Measurements from ENCODE around the gene ZNF697.
"Not testable (repeated sequence)": the region's sequence is repeated elsewhere in the genome, so short reads cannot be mapped to it uniquely, and the experiment has no call there.

Gene ZNF697

GRCh38 chr1:119621705-119622104, 26.4 kb downstream of the ZNF697 start:
- Histone ChIP-seq H3K27me3 (no peaks in the 10 kb centered on the region), H3K36me3 (peaks cover 33% of the 10 kb centered on the region), H3K4me3 (no peak overlapping the region), H4K20me1 (no peaks in the 10 kb centered on the region), H3K9ac (no peak overlapping the region), H3K4me1 (no peaks in the 10 kb centered on the region), H3K27ac (no peak overlapping the region), H3K4me2 (no peak overlapping the region), H3K9me3 (peaks cover 18% of the 10 kb centered on the region)
- no peak for TF ChIP-seq Cebpa-rat (IDR thresholded peaks at IDR 0.05)

GRCh38 chr1:119617751-119618691, 30.0 kb downstream of the ZNF697 start:
- Histone ChIP-seq H3K36me3 (peaks cover 6% of the 10 kb centered on the region), H3K27me3 (no peaks in the 10 kb centered on the region), H4K20me1 (no peaks in the 10 kb centered on the region), H3K27ac (no peak overlapping the region), H3K4me2 (no peak overlapping the region), H3K4me1 (no peaks in the 10 kb centered on the region), H3K4me3 (no peak overlapping the region), H3K9ac (no peak overlapping the region), H3K9me3 (peaks cover 8% of the 10 kb centered on the region)
- no peak for TF ChIP-seq Cebpa-rat (IDR thresholded peaks at IDR 0.05)

DNA sequence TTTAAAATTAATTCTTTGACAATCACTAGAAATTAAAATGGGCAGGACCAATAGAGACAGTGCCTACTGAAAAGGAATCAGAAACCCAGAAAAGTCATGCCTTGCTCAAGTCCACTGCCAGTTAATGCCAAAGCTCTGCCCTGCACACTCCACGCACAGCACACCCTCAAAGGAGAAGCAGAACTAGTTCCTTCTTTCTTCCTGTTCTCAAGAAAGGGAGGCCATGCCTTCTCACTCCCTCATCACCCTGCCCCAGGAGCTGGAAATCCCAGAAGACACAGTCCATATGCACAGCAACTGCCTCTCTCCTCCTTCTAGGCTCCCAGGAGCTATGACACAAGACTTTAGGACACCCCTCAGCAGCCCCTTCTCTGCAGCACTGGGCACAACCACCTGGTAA, 31.3 kb downstream of the ZNF697 start:
- not testable (repeated sequence) for H3K9ac ChIP-seq, H3K9me3 ChIP-seq, H3K27me3 ChIP-seq, H3K27ac ChIP-seq, H3K4me3 ChIP-seq, H3K4me1 ChIP-seq, H3K4me2 ChIP-seq, H3K36me3 ChIP-seq, H4K20me1 ChIP-seq

GRCh38 chr1:119615100-119615499, 33.0 kb downstream of the ZNF697 start:
- H3K9ac ChIP-seq, H4K20me1 ChIP-seq, H3K36me3 ChIP-seq, H3K4me2 ChIP-seq, H3K27me3 ChIP-seq, H3K9me3 ChIP-seq, H3K4me3 ChIP-seq, H3K4me1 ChIP-seq, H3K27ac ChIP-seq: not testable (repeated sequence)

GRCh38 chr1:119613769-119614720, 34.0 kb downstream of the ZNF697 start:
- no peaks in the 10 kb centered on the region for H3K4me1 ChIP-seq
- no peaks in the 10 kb centered on the region for H4K20me1 ChIP-seq
- H3K9me3 ChIP-seq, result no peaks in the 10 kb centered on the region
- H3K9ac ChIP-seq, result no peak overlapping the region
- no peak overlapping the region for H3K4me3 ChIP-seq
- H3K27ac ChIP-seq, result no peak overlapping the region
- H3K36me3 ChIP-seq, result no peaks in the 10 kb centered on the region
- no peak for TF ChIP-seq Cebpa-rat (IDR thresholded peaks at IDR 0.05)
- no peak overlapping the region for H3K4me2 ChIP-seq
- no peaks in the 10 kb centered on the region for H3K27me3 ChIP-seq

GRCh38 chr1:119611701-119612113, 36.4 kb downstream of the ZNF697 start:
- Histone ChIP-seq H3K36me3 (no peaks in the 10 kb centered on the region), H3K9ac (no peak overlapping the region), H3K4me1 (no peaks in the 10 kb centered on the region), H3K27me3 (no peaks in the 10 kb centered on the region), H3K4me2 (no peak overlapping the region), H4K20me1 (no peaks in the 10 kb centered on the region), H3K4me3 (no peak overlapping the region), H3K27ac (no peak overlapping the region), H3K9me3 (no peaks in the 10 kb centered on the region)
- TF ChIP-seq Cebpa-rat (IDR thresholded peaks at IDR 0.05), result no peak

- not testable (repeated sequence) for H3K36me3 ChIP-seq, H3K4me1 ChIP-seq, H3K4me2 ChIP-seq, H3K27ac ChIP-seq, H3K9ac ChIP-seq, H4K20me1 ChIP-seq, H3K27me3 ChIP-seq, H3K4me3 ChIP-seq, H3K9me3 ChIP-seq
Observed at GRCh38 chr1:119608816-119609215, 39.2 kb downstream of the ZNF697 start.

GRCh38 chr1:119607087-119607807, 40.8 kb downstream of the ZNF697 start:
- H3K4me3 ChIP-seq, H4K20me1 ChIP-seq, H3K4me1 ChIP-seq, H3K27ac ChIP-seq, H3K9ac ChIP-seq, H3K4me2 ChIP-seq, H3K36me3 ChIP-seq, H3K27me3 ChIP-seq, H3K9me3 ChIP-seq: not testable (repeated sequence)

DNA sequence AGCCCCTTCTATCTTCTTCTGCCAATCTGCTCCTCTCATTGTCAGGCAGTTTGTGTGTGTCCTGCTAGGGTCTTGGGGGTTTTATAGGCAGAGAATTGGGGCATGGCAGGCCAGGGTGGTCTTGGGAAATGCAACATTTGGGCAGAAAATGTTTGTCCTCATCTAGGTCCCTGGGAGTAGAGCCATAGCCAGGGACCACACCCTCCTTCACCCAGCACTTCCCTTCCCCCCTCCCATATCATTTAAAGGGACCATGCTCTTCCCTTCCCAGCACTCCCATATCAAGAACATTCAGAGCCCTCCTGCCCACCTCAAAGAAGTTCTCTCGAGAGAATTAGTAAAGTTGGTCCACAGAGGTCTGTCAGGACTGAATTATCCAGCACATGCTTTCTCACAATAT, 41.7 kb downstream of the ZNF697 start:
- H3K27ac ChIP-seq, result no peak overlapping the region
- no peak overlapping the region for H3K4me3 ChIP-seq
- H3K36me3 ChIP-seq, result no peaks in the 10 kb centered on the region
- H3K4me1 ChIP-seq, result no peaks in the 10 kb centered on the region
- no peak overlapping the region for H3K9ac ChIP-seq
- TF ChIP-seq Cebpa-rat (IDR thresholded peaks at IDR 0.05), result no peak
- no peak overlapping the region for H3K4me2 ChIP-seq
- no peaks in the 10 kb centered on the region for H3K9me3 ChIP-seq
- no peaks in the 10 kb centered on the region for H4K20me1 ChIP-seq
- H3K27me3 ChIP-seq, result no peaks in the 10 kb centered on the region

DNA sequence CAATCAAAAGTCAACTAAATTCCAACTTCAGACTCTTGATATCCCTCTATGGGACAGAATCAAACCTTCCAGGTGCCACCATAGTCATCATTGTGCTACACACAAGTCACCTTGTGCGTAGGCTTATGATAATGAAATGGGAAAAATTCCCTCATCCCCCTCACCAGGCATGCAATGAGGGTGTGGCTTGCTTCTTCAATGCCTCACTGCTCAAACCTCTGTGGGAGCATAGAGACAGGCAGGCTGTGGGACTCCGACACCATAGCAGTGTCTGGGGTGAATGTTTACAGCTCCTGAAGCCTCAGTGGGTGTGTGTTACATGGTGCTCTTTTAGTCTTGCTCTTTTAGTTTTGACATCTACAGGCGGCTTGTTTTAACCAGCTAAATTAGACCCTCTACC, 42.4 kb downstream of the ZNF697 start:
- no peak for TF ChIP-seq Cebpa-rat (IDR thresholded peaks at IDR 0.05)
- no peaks in the 10 kb centered on the region for H3K27me3 ChIP-seq
- H3K9ac ChIP-seq, result no peak overlapping the region
- no peaks in the 10 kb centered on the region for H4K20me1 ChIP-seq
- H3K4me3 ChIP-seq, result no peak overlapping the region
- no peaks in the 10 kb centered on the region for H3K4me1 ChIP-seq
- H3K27ac ChIP-seq, result no peak overlapping the region
- no peak overlapping the region for H3K4me2 ChIP-seq
- no peaks in the 10 kb centered on the region for H3K9me3 ChIP-seq
- no peaks in the 10 kb centered on the region for H3K36me3 ChIP-seq

- H3K9ac ChIP-seq, H3K27me3 ChIP-seq, H3K4me3 ChIP-seq, H3K9me3 ChIP-seq, H3K4me2 ChIP-seq, H4K20me1 ChIP-seq, H3K27ac ChIP-seq, H3K36me3 ChIP-seq, H3K4me1 ChIP-seq: not testable (repeated sequence)
Observed at GRCh38 chr1:119605080-119605479, 43.0 kb downstream of the ZNF697 start.

All from BLaER1 (cell line).